Testis (tissue), 3 donors: ENCODE data around the gene PLCXD1. TPM values are rescaled to one million over a fixed set of nuclear protein-coding genes. Genes with fewer than 3 reads are reported as not detected.
"Not testable (repeated sequence)": the region's sequence is repeated elsewhere in the genome, so short reads cannot be mapped to it uniquely, and the experiment has no call there.

Experiments
- DNase-seq: peaks from one replicate; pipeline ENCODE4 v3.0.0-alpha.2; 2019
- H3K27ac ChIP-seq, 2 donors: fragments of 200-600 bp; sonication (generic); one replicate each; pipeline ENCODE4 v1.5.1; 2019
- H3K27me3 ChIP-seq: fragments of 200-600 bp; sonication (generic); one replicate; pipeline ENCODE4 v1.5.1; 2019
- H3K36me3 ChIP-seq: fragments of 200-600 bp; sonication (generic); one replicate; pipeline ENCODE4 v1.5.1; 2017; ENCODE audit warnings: low read depth; ENCODE audit errors: missing control alignments
- H3K4me1 ChIP-seq: fragments of 200-600 bp; sonication (generic); one replicate; pipeline ENCODE4 v1.5.1; 2019
- H3K4me3 ChIP-seq, 2 donors: fragments of 200-600 bp; sonication (generic); one replicate each; pipeline ENCODE4 v1.5.1; 2017 to 2019
- H3K9me3 ChIP-seq: fragments of 200-600 bp; sonication (generic); one replicate; pipeline ENCODE4 v1.5.1; 2017
- CTCF ChIP-seq, 3 experiments: fragments of 450-650 bp in 2 of 3; fragments of 200-600 bp in 1 of 3; sonication (generic) in 1 of 3; IDR thresholded peaks; one replicate each; pipeline ENCODE4 v1.5.1; 2016 to 2019; ENCODE audit warnings: antibody characterized with exemption in 3 of 3, mild to moderate bottlenecking in 2 of 3, moderate library complexity in 1 of 3
- POLR2A ChIP-seq: fragments of 450-650 bp; IDR thresholded peaks from one replicate; pipeline ENCODE4 v1.6.1; 2017; ENCODE audit warnings: antibody characterized with exemption, mild to moderate bottlenecking, moderate library complexity
- WGBS, 2 donors: methylation state at CpG; one replicate each; pipeline ENCODE4 v1.1.5; 2018; 5-methylcytosine and 5-hydroxymethylcytosine counted together
- intact Hi-C: fragments of 100-400 bp; cut with DNase I; formaldehyde crosslinking; loops from one replicate; pipeline ENCODE4 v1.15.1; 2023; ENCODE audit warnings: low total_unique reads
- polyA plus RNA-seq: library from polyadenylated mRNA; stranded (reverse); fragments of 350-450 nt; fragmentation: Illumina TruSeq; extraction: RNeasy Lipid Tissue Mini Kit (QIAGEN cat#74804); gene quantifications from one replicate; pipeline ENCODE4 v1.2.3, GENCODE V29; 2014; ENCODE audit warnings: low read depth, low replicate concordance; ENCODE audit not compliant: insufficient read depth
- total RNA-seq, 2 donors: library from RNA; depleted of rRNA; stranded (reverse); fragments of >200 nt; gene quantifications; one replicate each; pipeline ENCODE4 v1.2.3, GENCODE V29; 2016

PLCXD1 gene
- total and polyA plus RNA-seq, 3 donors from 2014 or later, result 14.6 to 24.0 (median 15.7) TPM

GRCh38 chrX:298993-299392, 17.8 kb downstream of the PLCXD1 start:
- intact Hi-C loops, result no loop called here
- no peaks in the 10 kb centered on the region for H3K36me3 ChIP-seq

GRCh38 chrX:300334-300733, 19.2 kb downstream of the PLCXD1 start:
- Histone ChIP-seq H3K36me3 (no peaks in the 10 kb centered on the region), H3K9me3 (no peaks in the 10 kb centered on the region), H3K27ac (no peak overlapping the region), H3K4me3 (no peak overlapping the region), H3K4me1 (no peaks in the 10 kb centered on the region), H3K27me3 (no peaks in the 10 kb centered on the region)
- 80 to 95% methylated on average over 8 of the region's 8 CpGs for WGBS, 2 donors
- TF ChIP-seq POLR2A (no peak), CTCF (IDR thresholded peaks at IDR 0.05) (no peak)
- DNase-seq, result no peak
- intact Hi-C loops, result no loop called here

More at GRCh38 chrX:298993-299392, 17.8 kb downstream of the PLCXD1 start:
- H3K27ac ChIP-seq, result no peak overlapping the region
- 77 to 92% methylated on average over 34 to 36 of the region's 36 CpGs for WGBS, 2 donors
- TF ChIP-seq CTCF (IDR thresholded peaks at IDR 0.05) (no peak), POLR2A (no peak)
- no peaks in the 10 kb centered on the region for H3K9me3 ChIP-seq
- no peaks in the 10 kb centered on the region for H3K4me1 ChIP-seq
- no peaks in the 10 kb centered on the region for H3K27me3 ChIP-seq
- no peak overlapping the region for H3K4me3 ChIP-seq
- no peak for DNase-seq

- Histone ChIP-seq H3K9me3 (no peaks in the 10 kb centered on the region), H3K4me1 (no peaks in the 10 kb centered on the region), H3K4me3 (no peak overlapping the region), H3K27me3 (no peaks in the 10 kb centered on the region), H3K27ac (no peak overlapping the region), H3K36me3 (no peaks in the 10 kb centered on the region)
- 90 to 93% methylated on average over 19 of the region's 19 CpGs for WGBS, 2 donors
- DNase-seq, result no peak
- TF ChIP-seq CTCF (IDR thresholded peaks at IDR 0.05) (no peak), POLR2A (no peak)
- intact Hi-C loops, result no loop called here
Measured at GRCh38 chrX:302975-303374, 21.8 kb downstream of the PLCXD1 start.

GRCh38 chrX:305781-306613, 24.8 kb downstream of the PLCXD1 start:
- H3K4me3 ChIP-seq, H3K4me1 ChIP-seq, DNase-seq, intact Hi-C loops, H3K36me3 ChIP-seq, H3K9me3 ChIP-seq, H3K27ac ChIP-seq, H3K27me3 ChIP-seq: not testable (repeated sequence)
- 86 to 97% methylated on average over 10 to 12 of the region's 12 CpGs for WGBS, 2 donors

GRCh38 chrX:306614-307251, 25.6 kb downstream of the PLCXD1 start:
- DNase-seq, intact Hi-C loops, H3K27ac ChIP-seq, H3K9me3 ChIP-seq, H3K4me3 ChIP-seq, H3K4me1 ChIP-seq, H3K27me3 ChIP-seq, H3K36me3 ChIP-seq: not testable (repeated sequence)
- 81 to 94% methylated on average over 3 of the region's 3 CpGs for WGBS, 2 donors
